Measurements from ENCODE around the gene UGT2B15. TPM values are rescaled to one million over a fixed set of nuclear protein-coding genes. Genes with fewer than 3 reads are reported as not detected.

Gene UGT2B15
- not detected in 2 replicates for total RNA-seq

DNA sequence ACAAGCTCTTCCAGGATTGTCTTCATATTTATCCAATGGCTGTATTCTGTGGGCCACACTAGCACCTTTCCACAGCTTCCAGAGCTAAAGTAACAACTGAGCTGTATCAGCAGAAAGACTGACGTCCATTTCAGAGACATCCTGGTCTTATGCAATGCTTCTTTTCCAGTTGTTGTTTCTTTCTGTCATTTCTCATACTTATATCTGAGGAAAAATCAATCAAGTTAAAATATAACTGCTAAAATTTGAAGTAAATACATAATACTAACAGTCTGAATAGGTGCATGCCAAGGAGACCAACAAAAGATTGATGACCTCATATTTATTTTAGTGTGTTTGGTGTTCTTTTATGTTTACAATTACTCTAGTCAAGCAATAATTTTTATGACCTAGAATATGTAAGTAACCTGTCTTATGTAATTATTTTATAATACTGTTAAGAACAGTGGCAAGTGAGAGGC lies at the start of gene UGT2B15:
Gene UGT2B15 (minus strand): TSS at position 174 of the 461 bp plus-strand sequence. CDS start 34 bp downstream, at position 140.

Other genes with a start within 250 kb of the UGT2B15 start
- not detected in 2 replicates for gene TMPRSS11E, start 223.2 kb downstream of the UGT2B15 start, total RNA-seq
- gene UGT2B17, start 94.3 kb downstream of the UGT2B15 start, total RNA-seq, result not detected in 2 replicates
- gene UGT2B10, start 145.3 kb upstream of the UGT2B15 start, total RNA-seq, result not detected in 2 replicates